ENCODE measurements around the gene WASF2. TPM values are rescaled to one million over a fixed set of nuclear protein-coding genes. Genes with fewer than 3 reads are reported as not detected.

The WASF2 gene
- total RNA-seq, 1 donor from 2014 or later: 113 TPM

DNA sequence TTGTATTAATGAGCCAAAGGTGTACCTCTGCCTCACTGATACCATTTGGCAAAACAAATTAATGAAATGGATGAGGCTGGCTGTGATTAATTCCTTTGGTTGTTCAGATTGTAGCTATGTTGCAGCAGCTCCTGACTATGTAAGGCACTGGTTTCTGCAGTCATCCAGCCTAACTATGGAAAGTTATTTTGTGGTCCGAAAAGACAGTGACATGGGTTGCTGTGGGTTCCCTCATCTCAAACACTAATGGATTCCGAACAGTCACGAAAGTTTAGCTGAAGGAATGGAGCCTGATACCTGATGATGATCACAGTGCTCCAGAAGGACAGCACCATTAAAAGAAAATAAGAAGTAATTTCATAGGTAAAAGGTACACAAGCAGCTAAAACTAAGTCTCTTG is 42.6 kb downstream of the WASF2 start:
- H3K4me1 Mint-ChIP-seq (ENCODE audit: unreplicated experiment): peaks cover 38% of the 10 kb centered on the region
- H3K27me3 Mint-ChIP-seq: no peaks in the 10 kb centered on the region
- peaks cover 6% of the 10 kb centered on the region for H3K36me3 Mint-ChIP-seq
- no peak overlapping the region for H3K27ac Mint-ChIP-seq
- no peak overlapping the region for H3K4me3 Mint-ChIP-seq
- no peak for DNase-seq (ENCODE audit: extremely low spot score, unreplicated experiment)
- TF ChIP-seq, protein P1, sequence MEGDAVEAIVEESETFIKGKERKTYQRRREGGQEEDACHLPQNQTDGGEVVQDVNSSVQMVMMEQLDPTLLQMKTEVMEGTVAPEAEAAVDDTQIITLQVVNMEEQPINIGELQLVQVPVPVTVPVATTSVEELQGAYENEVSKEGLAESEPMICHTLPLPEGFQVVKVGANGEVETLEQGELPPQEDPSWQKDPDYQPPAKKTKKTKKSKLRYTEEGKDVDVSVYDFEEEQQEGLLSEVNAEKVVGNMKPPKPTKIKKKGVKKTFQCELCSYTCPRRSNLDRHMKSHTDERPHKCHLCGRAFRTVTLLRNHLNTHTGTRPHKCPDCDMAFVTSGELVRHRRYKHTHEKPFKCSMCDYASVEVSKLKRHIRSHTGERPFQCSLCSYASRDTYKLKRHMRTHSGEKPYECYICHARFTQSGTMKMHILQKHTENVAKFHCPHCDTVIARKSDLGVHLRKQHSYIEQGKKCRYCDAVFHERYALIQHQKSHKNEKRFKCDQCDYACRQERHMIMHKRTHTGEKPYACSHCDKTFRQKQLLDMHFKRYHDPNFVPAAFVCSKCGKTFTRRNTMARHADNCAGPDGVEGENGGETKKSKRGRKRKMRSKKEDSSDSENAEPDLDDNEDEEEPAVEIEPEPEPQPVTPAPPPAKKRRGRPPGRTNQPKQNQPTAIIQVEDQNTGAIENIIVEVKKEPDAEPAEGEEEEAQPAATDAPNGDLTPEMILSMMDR (conservative IDR thresholded peaks at IDR 0.05): no peak
- no peaks in the 10 kb centered on the region for H3K9me3 Mint-ChIP-seq

DNA sequence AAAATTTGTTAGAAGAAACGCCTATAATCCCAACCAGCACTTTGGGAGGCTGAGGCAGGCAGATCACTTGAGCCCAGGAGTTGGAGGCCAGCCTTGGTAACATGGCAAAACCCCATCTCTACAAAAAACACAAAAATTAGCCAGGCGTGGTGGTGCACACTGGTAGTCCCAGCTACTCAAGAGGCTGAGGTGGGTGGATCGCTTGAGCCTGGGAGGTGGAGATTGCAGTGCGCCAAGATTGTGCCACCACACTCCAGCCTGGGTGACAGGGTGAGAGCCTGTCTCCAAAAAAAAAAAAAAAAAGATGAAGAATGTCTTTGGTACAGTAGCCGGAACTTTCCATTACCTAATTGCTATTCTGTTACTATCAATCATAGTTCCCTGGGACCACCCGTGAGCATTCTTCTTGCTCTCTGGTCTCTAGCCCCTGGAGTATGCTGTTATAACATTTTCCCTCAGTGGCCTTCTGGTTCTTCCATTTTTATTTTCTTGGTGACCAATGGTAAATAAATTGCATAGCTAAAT is 43.4 kb downstream of the WASF2 start:
- DNase-seq (ENCODE audit: extremely low spot score, unreplicated experiment): no peak
- Mint-ChIP-seq H3K4me3 (no peak overlapping the region), H3K36me3 (peaks cover 6% of the 10 kb centered on the region), H3K27ac (peak overlapping the region; percentile 48), H3K9me3 (no peaks in the 10 kb centered on the region), H3K27me3 (no peaks in the 10 kb centered on the region), H3K4me1 (ENCODE audit: unreplicated experiment) (peaks cover 36% of the 10 kb centered on the region)
- TF ChIP-seq, protein P1 (conservative IDR thresholded peaks at IDR 0.05): no peak

DNA sequence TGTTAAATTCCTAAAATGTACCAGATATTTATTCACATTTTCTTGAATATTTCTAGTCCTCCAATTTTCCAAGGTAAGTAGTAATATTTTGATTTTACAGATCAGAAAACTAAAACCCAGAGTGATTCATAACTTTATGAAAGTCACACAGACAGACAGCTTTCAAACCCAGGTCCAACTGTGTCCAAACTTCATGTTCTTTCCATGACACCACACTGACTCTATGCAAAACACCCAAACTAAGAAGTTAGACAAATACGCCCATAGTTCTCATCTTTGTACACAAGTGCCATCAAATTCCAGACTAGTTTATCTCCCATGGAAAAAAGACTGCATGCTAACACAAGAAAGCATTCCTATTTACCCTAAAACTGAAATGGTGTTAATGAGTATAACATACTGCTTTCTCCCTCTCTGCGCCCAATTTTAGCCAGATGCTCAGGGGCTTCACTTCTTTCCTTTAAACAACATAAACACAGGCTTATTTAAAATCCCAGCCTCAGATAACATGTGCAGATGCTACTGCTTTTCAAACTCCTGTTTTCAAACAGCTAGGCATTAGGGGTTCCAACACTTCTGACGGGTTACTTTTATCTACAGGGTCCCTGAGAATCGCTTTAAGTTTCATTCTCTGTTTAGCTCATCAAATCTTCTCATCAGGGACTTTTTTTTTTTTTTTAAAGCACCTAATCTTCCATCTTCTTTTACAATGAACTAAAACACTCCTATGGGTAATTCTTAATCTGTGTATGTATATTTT is 44.6 kb downstream of the WASF2 start:
- H3K36me3 Mint-ChIP-seq: peaks cover 6% of the 10 kb centered on the region

DNA sequence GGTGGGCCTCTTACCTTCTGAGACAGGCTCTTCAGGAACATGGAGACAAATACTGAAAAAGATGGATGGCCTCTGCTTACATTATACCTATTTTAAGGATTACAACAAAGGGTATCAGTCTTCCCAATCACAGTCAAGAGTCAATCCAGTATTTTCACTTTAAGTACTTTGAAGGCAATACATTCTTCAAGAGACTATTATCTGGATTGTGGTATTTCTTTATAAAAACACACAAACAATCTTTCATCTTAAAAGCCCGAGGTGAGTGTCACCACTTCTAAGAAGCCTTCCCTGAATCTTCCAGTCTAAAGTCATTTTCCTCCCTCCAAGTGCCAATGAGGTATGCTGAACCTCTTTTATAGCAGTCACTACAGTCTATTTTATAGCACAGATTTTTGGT is 45.3 kb downstream of the WASF2 start:
- peaks cover 8% of the 10 kb centered on the region for H3K36me3 Mint-ChIP-seq
- peaks cover 29% of the 10 kb centered on the region for H3K4me1 Mint-ChIP-seq (ENCODE audit: unreplicated experiment)
- no peaks in the 10 kb centered on the region for H3K9me3 Mint-ChIP-seq
- peak overlapping the region; percentile 14 for H3K27ac Mint-ChIP-seq
- TF ChIP-seq, protein P1 (conservative IDR thresholded peaks at IDR 0.05): no peak
- H3K4me3 Mint-ChIP-seq: no peak overlapping the region
- DNase-seq (ENCODE audit: extremely low spot score, unreplicated experiment): no peak
- H3K27me3 Mint-ChIP-seq: no peaks in the 10 kb centered on the region

More for the DNA sequence above, 44.6 kb downstream of the WASF2 start:
- Mint-ChIP-seq H3K4me3 (no peak overlapping the region), H3K27ac (peak overlapping the region; percentile 14), H3K4me1 (ENCODE audit: unreplicated experiment) (peaks cover 29% of the 10 kb centered on the region), H3K9me3 (no peaks in the 10 kb centered on the region), H3K27me3 (no peaks in the 10 kb centered on the region)
- DNase-seq (ENCODE audit: extremely low spot score, unreplicated experiment): no peak
- TF ChIP-seq, protein P1 (conservative IDR thresholded peaks at IDR 0.05): no peak

DNA sequence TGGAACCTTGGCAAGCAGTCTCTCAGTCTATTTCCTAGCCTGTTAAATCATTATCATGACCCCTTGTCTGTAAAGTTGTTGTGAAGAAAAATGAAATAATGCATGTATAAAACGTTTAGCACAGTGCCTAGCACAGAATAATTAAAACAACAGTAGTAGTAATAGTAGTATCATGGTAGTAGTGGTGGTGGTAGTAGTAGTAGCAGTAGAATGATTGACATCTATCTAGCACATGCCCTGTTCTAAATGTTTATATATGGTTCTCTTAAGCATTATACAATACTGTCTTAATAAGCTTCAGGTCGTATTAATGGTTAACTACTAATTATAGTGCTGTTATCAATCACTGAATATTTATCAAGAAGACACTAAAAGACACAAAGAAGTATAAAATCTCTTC is 50.8 kb downstream of the WASF2 start:
- DNase-seq (ENCODE audit: extremely low spot score, unreplicated experiment): no peak
- no peaks in the 10 kb centered on the region for H3K9me3 Mint-ChIP-seq
- peaks cover 41% of the 10 kb centered on the region for H3K4me1 Mint-ChIP-seq (ENCODE audit: unreplicated experiment)
- peaks cover 11% of the 10 kb centered on the region for H3K36me3 Mint-ChIP-seq
- H3K27me3 Mint-ChIP-seq: no peaks in the 10 kb centered on the region
- no peak overlapping the region for H3K27ac Mint-ChIP-seq
- H3K4me3 Mint-ChIP-seq: no peak overlapping the region
- TF ChIP-seq, protein P1 (conservative IDR thresholded peaks at IDR 0.05): no peak

All from type B pancreatic cell (in vitro differentiated cells).